ENCODE results near the gene SGSM2. TPM values are rescaled to one million over a fixed set of nuclear protein-coding genes. Genes with fewer than 3 reads are reported as not detected.

SGSM2 gene
- total RNA-seq, 1 donor from 2014 or later: 55.4 TPM

DNA sequence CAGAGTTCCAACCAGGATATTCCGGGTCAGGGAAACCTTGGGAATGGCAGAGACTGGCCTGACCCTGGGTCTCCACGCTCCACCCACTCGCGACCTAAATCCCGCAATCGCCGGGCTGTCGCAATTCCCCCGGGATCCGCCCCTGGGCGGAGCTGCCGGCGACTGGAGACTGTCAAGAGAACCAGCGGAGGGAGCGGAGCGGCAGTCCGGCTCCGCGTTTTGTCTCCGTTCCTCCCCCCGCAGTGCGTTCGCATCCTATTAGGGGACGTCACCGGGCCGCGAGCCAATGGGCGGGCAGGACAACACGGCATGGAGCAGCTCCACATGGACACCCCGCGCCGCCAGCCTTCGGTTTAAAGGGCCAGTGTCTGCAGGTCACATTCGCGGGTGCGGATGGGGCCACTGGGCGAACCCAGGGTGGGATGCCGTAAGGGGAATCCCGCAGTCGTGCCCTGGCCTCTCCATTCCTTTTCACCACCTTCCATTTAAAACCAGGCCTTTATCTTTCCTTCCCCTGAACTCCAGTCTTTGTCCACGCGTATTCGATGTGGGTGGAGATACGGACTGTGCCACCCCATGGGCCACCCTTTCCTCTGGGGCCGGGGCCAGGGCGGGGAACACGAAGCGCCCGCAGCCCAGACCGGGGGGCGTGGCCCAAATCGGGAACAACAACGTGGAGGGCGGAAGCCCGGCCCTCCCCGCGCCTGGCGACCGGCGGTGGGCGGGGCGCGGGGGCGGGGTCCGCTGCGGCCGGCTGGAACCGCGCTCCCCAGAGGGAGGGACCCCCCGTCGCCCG lies 64.3 kb downstream of the SGSM2 start:
- Histone ChIP-seq H3K4me1 (peaks cover 68% of the 10 kb centered on the region), H3K36me3 (no peaks in the 10 kb centered on the region), H3K27ac (peak overlapping the region; percentile 100), H3K9me3 (no peaks in the 10 kb centered on the region), H3K27me3 (ENCODE audit: low read depth) (no peaks in the 10 kb centered on the region), H3K4me3 (peak overlapping the region; percentile 99)
- ATAC-seq (peak; percentile 75 to 81), DNase-seq (peak; percentile 100)
- intact Hi-C loops (cut with DNase I): no loop called here
- TF ChIP-seq, protein P1, sequence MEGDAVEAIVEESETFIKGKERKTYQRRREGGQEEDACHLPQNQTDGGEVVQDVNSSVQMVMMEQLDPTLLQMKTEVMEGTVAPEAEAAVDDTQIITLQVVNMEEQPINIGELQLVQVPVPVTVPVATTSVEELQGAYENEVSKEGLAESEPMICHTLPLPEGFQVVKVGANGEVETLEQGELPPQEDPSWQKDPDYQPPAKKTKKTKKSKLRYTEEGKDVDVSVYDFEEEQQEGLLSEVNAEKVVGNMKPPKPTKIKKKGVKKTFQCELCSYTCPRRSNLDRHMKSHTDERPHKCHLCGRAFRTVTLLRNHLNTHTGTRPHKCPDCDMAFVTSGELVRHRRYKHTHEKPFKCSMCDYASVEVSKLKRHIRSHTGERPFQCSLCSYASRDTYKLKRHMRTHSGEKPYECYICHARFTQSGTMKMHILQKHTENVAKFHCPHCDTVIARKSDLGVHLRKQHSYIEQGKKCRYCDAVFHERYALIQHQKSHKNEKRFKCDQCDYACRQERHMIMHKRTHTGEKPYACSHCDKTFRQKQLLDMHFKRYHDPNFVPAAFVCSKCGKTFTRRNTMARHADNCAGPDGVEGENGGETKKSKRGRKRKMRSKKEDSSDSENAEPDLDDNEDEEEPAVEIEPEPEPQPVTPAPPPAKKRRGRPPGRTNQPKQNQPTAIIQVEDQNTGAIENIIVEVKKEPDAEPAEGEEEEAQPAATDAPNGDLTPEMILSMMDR (IDR thresholded peaks at IDR 0.05): no peak

DNA sequence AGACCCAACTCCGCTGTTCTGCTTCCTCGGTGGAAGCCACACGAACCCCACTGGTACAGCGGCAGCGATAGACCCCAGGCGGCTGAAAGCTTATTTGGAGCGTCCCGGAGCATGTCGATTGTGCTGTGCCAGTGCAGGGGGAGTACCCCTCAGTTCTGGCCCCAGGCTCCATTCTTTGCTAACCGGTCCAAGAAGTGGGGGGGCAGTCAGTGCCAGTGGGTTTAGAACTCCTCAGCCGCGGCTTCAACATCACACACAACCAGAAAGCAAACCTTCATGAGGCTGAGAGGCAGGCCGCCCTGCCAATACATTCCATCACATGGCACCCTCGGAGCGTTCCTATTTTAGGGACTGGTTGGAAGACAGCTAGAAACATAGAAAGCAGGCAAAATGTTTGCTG lies 65.2 kb downstream of the SGSM2 start:
- Histone ChIP-seq H3K27me3 (ENCODE audit: low read depth) (no peaks in the 10 kb centered on the region), H3K9me3 (no peaks in the 10 kb centered on the region), H3K36me3 (no peaks in the 10 kb centered on the region), H3K27ac (peak overlapping the region; percentile 100), H3K4me1 (peaks cover 68% of the 10 kb centered on the region), H3K4me3 (peak overlapping the region; percentile 99)
- TF ChIP-seq, protein P1 (IDR thresholded peaks at IDR 0.05): no peak
- DNase-seq (peak; percentile 47), ATAC-seq (no peak)
- intact Hi-C loops (cut with DNase I): no loop called here

DNA sequence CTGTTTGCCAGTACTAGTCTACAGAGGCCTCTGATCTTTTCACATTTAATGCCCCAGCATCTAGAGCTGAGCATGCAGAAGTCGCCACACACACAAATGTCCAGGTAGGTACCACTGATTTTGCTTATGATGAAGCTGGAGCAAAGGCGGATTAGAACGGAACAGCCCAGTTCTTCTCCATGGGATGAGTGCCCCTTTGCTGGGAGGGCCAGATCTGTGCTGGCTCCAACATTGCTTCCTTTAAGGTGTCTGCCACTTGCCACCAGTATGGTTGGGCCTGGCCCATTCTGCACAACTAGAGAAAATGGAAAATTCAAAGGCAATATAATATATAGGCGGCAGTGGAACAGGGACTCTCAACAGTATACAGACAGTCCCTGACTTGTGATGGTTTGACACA lies 65.7 kb downstream of the SGSM2 start:
- H3K36me3 ChIP-seq: no peaks in the 10 kb centered on the region
- no peak overlapping the region for H3K27ac ChIP-seq
- peak overlapping the region; percentile 99 for H3K4me3 ChIP-seq
- TF ChIP-seq, protein P1 (IDR thresholded peaks at IDR 0.05): no peak
- no peaks in the 10 kb centered on the region for H3K27me3 ChIP-seq (ENCODE audit: low read depth)
- peak; percentile 16 for DNase-seq
- no peak for ATAC-seq
- no peaks in the 10 kb centered on the region for H3K9me3 ChIP-seq
- peaks cover 64% of the 10 kb centered on the region for H3K4me1 ChIP-seq
- intact Hi-C loops (cut with DNase I): no loop called here

DNA sequence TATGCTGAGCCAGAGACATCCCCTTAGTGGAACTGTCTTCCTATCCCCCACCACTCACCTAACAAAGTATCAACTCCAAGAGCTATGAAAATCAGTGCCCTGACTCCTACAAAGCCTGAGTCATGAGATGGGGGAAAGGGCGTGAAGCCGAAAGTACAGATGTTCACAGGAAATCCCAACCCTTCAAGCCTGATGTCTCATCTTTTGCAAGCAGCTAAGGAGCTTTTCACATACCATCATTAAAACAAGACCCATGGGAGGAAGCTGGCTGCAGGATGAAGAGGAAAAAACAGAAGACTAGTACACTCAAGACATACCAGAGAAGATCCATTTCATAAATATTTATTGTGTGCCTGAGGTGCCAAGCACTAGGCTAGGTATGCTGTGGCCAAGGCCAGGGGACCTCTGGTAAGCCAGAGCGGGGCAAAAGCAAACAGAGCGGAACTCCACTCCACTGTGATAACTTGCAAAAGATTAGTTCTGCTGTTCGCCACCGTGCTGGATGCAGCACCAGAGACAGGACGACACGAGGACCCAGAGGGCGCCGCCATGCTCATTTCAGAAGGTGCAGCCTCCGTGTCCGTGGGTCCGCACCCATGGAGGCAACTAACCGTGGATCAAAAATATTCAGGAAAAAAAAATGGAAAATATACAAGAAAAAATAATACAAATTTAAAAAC lies 68.1 kb downstream of the SGSM2 start:
- Histone ChIP-seq H3K36me3 (no peaks in the 10 kb centered on the region), H3K4me1 (peaks cover 52% of the 10 kb centered on the region), H3K27ac (no peak overlapping the region), H3K27me3 (ENCODE audit: low read depth) (no peaks in the 10 kb centered on the region), H3K9me3 (no peaks in the 10 kb centered on the region), H3K4me3 (no peak overlapping the region)
- ATAC-seq (no peak), DNase-seq (peak; percentile 46)
- intact Hi-C loops (cut with DNase I): no loop called here
- TF ChIP-seq, protein P1 (IDR thresholded peaks at IDR 0.05): no peak

DNA sequence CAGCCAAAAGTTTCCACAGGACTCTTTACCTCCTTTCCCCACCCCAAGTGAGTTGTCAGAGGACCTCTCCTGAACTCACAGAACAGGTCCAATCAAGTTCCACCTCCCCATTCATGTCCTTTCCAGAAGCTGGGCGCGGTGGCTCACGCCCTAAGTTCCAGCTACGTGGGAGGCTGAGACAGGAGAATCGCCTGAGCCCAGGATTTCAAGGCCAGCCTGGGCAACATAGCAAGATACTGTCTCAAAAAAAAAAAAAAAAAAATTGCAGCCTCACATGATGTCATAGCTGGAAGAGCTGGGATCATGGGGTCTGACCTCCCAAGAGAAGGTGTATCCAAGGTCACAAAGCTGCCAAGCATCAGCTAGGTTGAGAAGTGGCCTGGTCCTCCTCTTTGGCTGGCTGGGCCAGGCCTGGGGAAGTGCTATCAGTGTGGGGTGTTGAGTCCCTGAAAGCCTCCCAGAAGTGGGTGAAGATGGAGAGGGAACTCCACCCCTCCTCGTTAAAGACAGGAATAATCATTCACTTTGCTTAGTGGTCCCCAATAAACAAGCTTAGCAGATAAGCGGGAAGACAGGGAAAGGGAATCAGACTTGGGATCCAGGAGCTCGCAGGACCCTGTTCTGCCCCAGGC lies 69.1 kb downstream of the SGSM2 start:
- Histone ChIP-seq H3K27ac (peak overlapping the region; percentile 37), H3K36me3 (no peaks in the 10 kb centered on the region), H3K27me3 (ENCODE audit: low read depth) (no peaks in the 10 kb centered on the region), H3K9me3 (no peaks in the 10 kb centered on the region), H3K4me3 (no peak overlapping the region), H3K4me1 (peaks cover 52% of the 10 kb centered on the region)
- intact Hi-C loops (cut with DNase I): no loop called here
- TF ChIP-seq, protein P1 (IDR thresholded peaks at IDR 0.05): no peak
- ATAC-seq (no peak), DNase-seq (peak; percentile 40)

Measured in lower lobe of right lung (tissue), 2 donors.